ENCODE data around the gene ABCC5.
A peak's percentile ranks its signal among the peaks of the same experiment; 100 is the strongest.

The ABCC5 gene

DNA sequence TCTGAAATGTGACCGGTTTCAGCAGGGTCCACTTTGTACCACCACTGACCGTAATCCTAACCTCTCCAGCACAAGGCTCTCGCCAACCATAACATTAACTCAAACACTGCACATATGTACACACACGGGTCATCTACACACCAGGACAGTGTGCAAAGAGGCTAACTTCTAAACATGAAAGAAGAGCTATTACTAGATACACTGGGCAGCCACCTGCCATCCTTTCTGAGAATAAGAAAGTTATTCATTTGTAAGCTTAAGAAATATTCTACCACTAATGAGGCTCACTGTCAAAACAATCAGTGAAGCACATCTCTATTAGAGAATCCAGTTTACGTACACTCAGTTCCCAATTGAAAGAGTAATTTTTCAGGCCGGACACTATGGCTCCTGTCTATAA lies 73.9 kb downstream of the ABCC5 start:
- DNase-seq (ENCODE audit: low read depth), result no peak
- TF ChIP-seq, protein P1, sequence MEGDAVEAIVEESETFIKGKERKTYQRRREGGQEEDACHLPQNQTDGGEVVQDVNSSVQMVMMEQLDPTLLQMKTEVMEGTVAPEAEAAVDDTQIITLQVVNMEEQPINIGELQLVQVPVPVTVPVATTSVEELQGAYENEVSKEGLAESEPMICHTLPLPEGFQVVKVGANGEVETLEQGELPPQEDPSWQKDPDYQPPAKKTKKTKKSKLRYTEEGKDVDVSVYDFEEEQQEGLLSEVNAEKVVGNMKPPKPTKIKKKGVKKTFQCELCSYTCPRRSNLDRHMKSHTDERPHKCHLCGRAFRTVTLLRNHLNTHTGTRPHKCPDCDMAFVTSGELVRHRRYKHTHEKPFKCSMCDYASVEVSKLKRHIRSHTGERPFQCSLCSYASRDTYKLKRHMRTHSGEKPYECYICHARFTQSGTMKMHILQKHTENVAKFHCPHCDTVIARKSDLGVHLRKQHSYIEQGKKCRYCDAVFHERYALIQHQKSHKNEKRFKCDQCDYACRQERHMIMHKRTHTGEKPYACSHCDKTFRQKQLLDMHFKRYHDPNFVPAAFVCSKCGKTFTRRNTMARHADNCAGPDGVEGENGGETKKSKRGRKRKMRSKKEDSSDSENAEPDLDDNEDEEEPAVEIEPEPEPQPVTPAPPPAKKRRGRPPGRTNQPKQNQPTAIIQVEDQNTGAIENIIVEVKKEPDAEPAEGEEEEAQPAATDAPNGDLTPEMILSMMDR (IDR thresholded peaks at IDR 0.05; ENCODE audit: insufficient read depth, low read depth, low read length, missing control alignments), result no peak
- no peak overlapping the region for H3K4me3 ChIP-seq (ENCODE audit: low read depth, low read length)

DNA sequence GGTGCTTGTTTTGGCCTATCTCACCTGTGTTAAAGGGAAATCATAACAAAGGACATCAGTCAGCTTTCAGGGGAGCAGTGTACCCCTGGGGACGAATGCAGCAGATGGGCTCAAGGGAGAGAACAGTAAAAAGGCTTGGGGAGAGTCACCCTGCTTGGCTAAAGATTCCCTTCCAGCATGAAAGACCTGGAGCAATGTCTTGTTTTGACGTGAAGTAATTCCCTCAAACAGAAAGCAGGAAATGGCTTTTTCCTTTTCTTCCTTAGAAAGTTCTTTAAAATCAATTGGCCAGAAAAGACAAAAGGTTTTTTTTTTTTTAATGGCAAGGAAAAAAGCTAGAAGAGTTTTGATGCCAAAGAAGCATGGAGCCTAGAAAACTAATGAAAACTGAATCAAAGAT lies 76.5 kb downstream of the ABCC5 start:
- TF ChIP-seq, protein P1 (IDR thresholded peaks at IDR 0.05; ENCODE audit: insufficient read depth, low read depth, low read length, missing control alignments), result no peak
- no peak overlapping the region for H3K4me3 ChIP-seq (ENCODE audit: low read depth, low read length)
- DNase-seq (ENCODE audit: low read depth), result no peak

DNA sequence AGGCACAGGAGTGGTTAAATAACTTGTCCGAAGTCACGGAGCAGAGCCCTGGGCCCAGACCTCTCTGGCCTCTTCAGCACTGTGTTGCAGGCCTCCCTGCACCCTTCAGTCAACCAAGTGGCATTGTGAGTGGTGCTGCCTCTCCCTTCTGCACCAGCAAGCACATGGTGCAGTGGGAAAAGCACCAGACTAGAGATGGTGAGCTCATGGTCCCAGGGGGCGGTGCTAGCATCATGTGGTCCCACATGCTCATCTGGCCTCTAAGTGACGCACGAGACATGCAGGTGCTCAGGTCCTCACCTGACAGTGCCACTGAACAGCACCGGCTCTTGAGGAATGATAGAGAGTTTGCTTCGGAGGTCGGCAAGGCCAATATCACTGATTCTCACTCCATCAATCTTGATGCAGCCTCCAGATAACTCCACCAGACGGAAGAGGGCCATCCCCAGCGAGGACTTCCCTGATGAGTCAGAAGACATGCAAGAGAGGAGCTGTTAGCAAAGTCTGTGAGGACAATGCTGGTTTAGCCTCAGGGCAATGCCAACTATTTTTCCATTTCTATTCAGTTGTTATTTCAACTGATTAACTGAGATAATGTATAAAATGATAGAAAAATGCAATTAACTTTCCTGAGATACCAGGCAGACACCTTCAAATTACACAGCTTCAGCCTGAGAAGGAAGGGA lies 79.9 kb downstream of the ABCC5 start:
- peak; percentile 7 for DNase-seq (ENCODE audit: low read depth)
- TF ChIP-seq, protein P1 (IDR thresholded peaks at IDR 0.05; ENCODE audit: insufficient read depth, low read depth, low read length, missing control alignments), result no peak
- H3K4me3 ChIP-seq (ENCODE audit: low read depth, low read length), result no peak overlapping the region

DNA sequence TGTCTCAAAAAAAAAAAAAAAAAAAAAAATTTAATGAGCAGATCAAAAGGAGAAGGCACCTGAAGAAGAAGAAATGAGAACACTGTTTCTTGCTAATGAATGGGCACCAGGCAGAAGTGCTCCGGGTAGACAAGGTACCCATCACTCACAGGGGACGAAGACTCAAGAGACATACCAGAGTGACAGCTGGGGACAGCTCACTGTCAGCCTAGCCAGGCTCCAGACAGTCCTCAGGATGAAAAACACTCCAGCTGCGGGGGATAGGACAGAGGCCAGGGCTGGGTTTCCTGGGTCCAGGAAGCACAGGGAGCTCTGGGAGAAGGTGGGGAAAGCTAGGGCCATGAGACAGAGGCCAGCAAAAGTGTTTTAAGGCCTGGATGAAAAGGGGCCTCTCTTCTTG lies 84.5 kb downstream of the ABCC5 start:
- TF ChIP-seq, protein P1 (IDR thresholded peaks at IDR 0.05; ENCODE audit: insufficient read depth, low read depth, low read length, missing control alignments), result no peak
- no peak for DNase-seq (ENCODE audit: low read depth)
- H3K4me3 ChIP-seq (ENCODE audit: low read depth, low read length), result no peak overlapping the region

DNA sequence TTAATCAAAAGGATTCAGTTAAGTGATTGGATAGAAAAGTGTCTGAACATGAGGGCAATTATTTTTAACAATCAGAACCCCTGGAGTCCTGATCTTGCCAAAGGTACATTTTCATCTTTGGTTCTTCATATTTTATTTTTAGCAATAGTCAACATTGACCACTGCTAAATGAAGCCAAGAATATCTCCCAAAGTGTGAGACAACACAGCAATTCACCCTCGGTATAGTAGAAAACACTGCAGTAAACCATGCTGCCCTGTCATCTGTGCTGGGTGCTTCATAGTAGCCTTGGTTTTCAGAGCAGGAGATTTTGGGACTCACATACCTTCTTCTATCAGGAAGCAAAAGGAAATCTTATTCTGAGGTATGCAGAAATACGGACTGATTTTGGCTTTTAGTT lies 85.8 kb downstream of the ABCC5 start:
- no peak overlapping the region for H3K4me3 ChIP-seq (ENCODE audit: low read depth, low read length)
- TF ChIP-seq, protein P1 (IDR thresholded peaks at IDR 0.05; ENCODE audit: insufficient read depth, low read depth, low read length, missing control alignments), result no peak
- no peak for DNase-seq (ENCODE audit: low read depth)

DNA sequence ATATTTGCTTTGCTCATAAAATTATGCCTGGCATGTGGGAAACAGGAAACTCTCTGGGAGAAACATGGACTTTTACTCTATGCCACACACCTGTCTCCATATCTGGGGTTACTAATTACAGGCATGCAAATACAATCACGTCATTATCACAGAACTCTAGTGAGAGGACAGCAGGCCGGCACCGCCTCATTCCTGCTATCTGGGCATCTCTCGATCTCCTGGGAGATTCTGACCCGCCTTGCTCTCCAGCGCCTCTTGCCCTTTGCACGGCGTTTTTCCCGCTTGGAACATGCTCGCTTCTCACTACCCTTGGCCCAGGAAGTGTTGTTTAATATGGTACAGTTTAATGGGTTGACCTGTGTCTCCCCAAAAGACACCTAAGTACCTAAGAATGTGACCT lies 87.6 kb downstream of the ABCC5 start:
- DNase-seq (ENCODE audit: low read depth), result no peak
- TF ChIP-seq, protein P1 (IDR thresholded peaks at IDR 0.05; ENCODE audit: insufficient read depth, low read depth, low read length, missing control alignments), result no peak

DNA sequence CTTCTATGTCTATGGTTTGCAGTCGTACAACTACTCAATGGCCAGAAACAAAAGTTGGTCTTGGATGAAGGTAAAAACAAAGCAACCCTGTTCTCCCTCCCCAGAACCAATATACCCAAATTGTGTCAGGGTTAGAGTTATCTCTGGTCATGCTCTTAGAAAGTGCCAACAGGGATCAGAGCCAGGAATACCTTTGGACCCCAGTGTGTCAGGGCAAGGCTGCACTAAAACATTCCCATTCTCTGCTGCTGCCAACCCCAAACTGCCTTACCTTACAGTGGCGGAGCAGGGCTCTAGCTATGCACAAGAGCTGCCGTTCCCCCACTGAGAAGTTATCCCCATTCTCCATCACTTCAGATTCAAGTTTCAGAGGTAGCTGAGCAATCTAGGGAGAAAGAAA lies 90.6 kb downstream of the ABCC5 start:
- no peak overlapping the region for H3K4me3 ChIP-seq (ENCODE audit: low read depth, low read length)
- no peak for DNase-seq (ENCODE audit: low read depth)
- TF ChIP-seq, protein P1 (IDR thresholded peaks at IDR 0.05; ENCODE audit: insufficient read depth, low read depth, low read length, missing control alignments), result no peak

More for the DNA sequence above, 87.6 kb downstream of the ABCC5 start:
- no peak overlapping the region for H3K4me3 ChIP-seq (ENCODE audit: low read depth, low read length)
